Testis (tissue), 3 donors: ENCODE results near the gene EPHA5. TPM values are rescaled to one million over a fixed set of nuclear protein-coding genes. Genes with fewer than 3 reads are reported as not detected.

ENCODE experiments used
- DNase-seq: peaks from one replicate; pipeline ENCODE4 v3.0.0-alpha.2; 2019
- H3K27ac ChIP-seq, 2 donors: fragments of 200-600 bp; sonication (generic); one replicate each; pipeline ENCODE4 v1.5.1; 2019
- H3K27me3 ChIP-seq: fragments of 200-600 bp; sonication (generic); one replicate; pipeline ENCODE4 v1.5.1; 2019
- H3K36me3 ChIP-seq: fragments of 200-600 bp; sonication (generic); one replicate; pipeline ENCODE4 v1.5.1; 2017; ENCODE audit warnings: low read depth; ENCODE audit errors: missing control alignments
- H3K4me1 ChIP-seq: fragments of 200-600 bp; sonication (generic); one replicate; pipeline ENCODE4 v1.5.1; 2019
- H3K4me3 ChIP-seq, 2 donors: fragments of 200-600 bp; sonication (generic); one replicate each; pipeline ENCODE4 v1.5.1; 2017 to 2019
- H3K9me3 ChIP-seq: fragments of 200-600 bp; sonication (generic); one replicate; pipeline ENCODE4 v1.5.1; 2017
- CTCF ChIP-seq, 3 experiments: fragments of 450-650 bp in 2 of 3; fragments of 200-600 bp in 1 of 3; sonication (generic) in 1 of 3; IDR thresholded peaks; one replicate each; pipeline ENCODE4 v1.5.1; 2016 to 2019; ENCODE audit warnings: antibody characterized with exemption in 3 of 3, mild to moderate bottlenecking in 2 of 3, moderate library complexity in 1 of 3
- POLR2A ChIP-seq: fragments of 450-650 bp; IDR thresholded peaks from one replicate; pipeline ENCODE4 v1.6.1; 2017; ENCODE audit warnings: antibody characterized with exemption, mild to moderate bottlenecking, moderate library complexity
- WGBS, 2 donors: methylation state at CpG; one replicate each; pipeline ENCODE4 v1.1.5; 2018; 5-methylcytosine and 5-hydroxymethylcytosine counted together
- intact Hi-C: fragments of 100-400 bp; cut with DNase I; formaldehyde crosslinking; loops from one replicate; pipeline ENCODE4 v1.15.1; 2023; ENCODE audit warnings: low total_unique reads
- polyA plus RNA-seq: library from polyadenylated mRNA; stranded (reverse); fragments of 350-450 nt; fragmentation: Illumina TruSeq; extraction: RNeasy Lipid Tissue Mini Kit (QIAGEN cat#74804); gene quantifications from one replicate; pipeline ENCODE4 v1.2.3, GENCODE V29; 2014; ENCODE audit warnings: low read depth, low replicate concordance; ENCODE audit not compliant: insufficient read depth
- total RNA-seq, 2 donors: library from RNA; depleted of rRNA; stranded (reverse); fragments of >200 nt; gene quantifications; one replicate each; pipeline ENCODE4 v1.2.3, GENCODE V29; 2016

Gene EPHA5
- total and polyA plus RNA-seq, 3 donors from 2014 or later, result 1.0 to 3.1 (median 1.4) TPM

- 48 to 73% methylated on average over 3 of the region's 3 CpGs for WGBS, 2 donors
- TF ChIP-seq POLR2A (no peak), CTCF (IDR thresholded peaks at IDR 0.05) (no peak)
Measured at GRCh38 chr4:65287071-65287470, 383.2 kb downstream of the EPHA5 start.

More at GRCh38 chr4:65287071-65287470, 383.2 kb downstream of the EPHA5 start:
- no peak for DNase-seq
- H3K9me3 ChIP-seq, result no peaks in the 10 kb centered on the region
- no peak overlapping the region for H3K27ac ChIP-seq
- no peaks in the 10 kb centered on the region for H3K36me3 ChIP-seq
- H3K4me3 ChIP-seq, result no peak overlapping the region
- H3K27me3 ChIP-seq, result no peaks in the 10 kb centered on the region
- H3K4me1 ChIP-seq, result no peaks in the 10 kb centered on the region
- intact Hi-C loops, result no loop called here
